ENCODE data around the gene NDFIP2. TPM values are rescaled to one million over a fixed set of nuclear protein-coding genes. Genes with fewer than 3 reads are reported as not detected.

NDFIP2 gene
- total RNA-seq: 1 to 10 TPM; 3.1 to 6.8 (median 5.0) TPM
- total RNA-seq (2013): 4.6 TPM
- 2.2 to 500 (median 16.6) reads per million in 29 experiments for total RNA-seq

- no peaks in the 10 kb centered on the region for H3K36me3 Mint-ChIP-seq
- Histone ChIP-seq H3K27ac (ENCODE audit: low read length) (peak within 1 kb of the TSS; percentile 32), H3K9me3 (no peaks in the 10 kb centered on the region), H3K27me3 (replicated peaks in 1 of 2; ENCODE audit: control insufficient read depth in 2 of 2, extremely low read depth in 1 of 2, insufficient read depth in 2 of 2, low read length in 1 of 2) (peaks cover 0 to 3% of the 10 kb centered on the region in 2 experiments), H3K4me1 (ENCODE audit: control insufficient read depth in 1 of 2, extremely low read depth in 1 of 2, insufficient read depth in 2 of 2, low read length in 2 of 2) (peaks cover 12% of the 10 kb centered on the region in 2 experiments), H3K4me3 (ENCODE audit: control insufficient read depth in 1 of 2, extremely low read depth in 1 of 2, low read length in 1 of 2) (peak within 1 kb of the TSS; percentile 82 to 88), H3K36me3 (ENCODE audit: control insufficient read depth in 2 of 2, extremely low read depth in 1 of 2, insufficient read depth in 1 of 2, low read length in 1 of 2) (no peaks in the 10 kb centered on the region)
- peak; percentile 83 to 84 (median 84) for ATAC-seq (replicated peaks in 1 of 4)
- peak; percentile 63 to 89 (median 73) for DNase-seq
- H3K9me3 Mint-ChIP-seq: no peaks in the 10 kb centered on the region
- peak within 1 kb of the TSS; percentile 58 to 71 for H3K27ac Mint-ChIP-seq
- H3K27me3 Mint-ChIP-seq: no peaks in the 10 kb centered on the region
- ChIA-PET CTCF (interaction anchor here (0.6 to 5.5 kb wide), 12 partner anchors 30 to 138 kb away, joined by 3 to 34 read pairs (median 4); partner anchors contain the start of gene RBM26 (in 1 of the 2)), POLR2A (interaction anchor here (0.6 to 1.0 kb wide), 2 partner anchors 30 to 98 kb away, joined by 3 to 7 read pairs; no protein-coding TSS in a partner anchor)
- peak within 1 kb of the TSS; percentile 84 to 96 (median 93) for H3K4me3 Mint-ChIP-seq
- WGBS (ENCODE audit: insufficient coverage): under 1% methylated on average over 64 of the region's 74 CpGs
- peaks cover 45 to 49% (median 46%) of the 10 kb centered on the region in 3 donors for H3K4me1 Mint-ChIP-seq
Measured at GRCh38 chr13:79480954-79481684, at the start of gene NDFIP2. Gene NDFIP2, plus strand, starts transcription at chr13:79481155. Its CDS starts 49 bp downstream, at chr13:79481204.

GRCh38 chr13:79432086-79432485 lies 48.9 kb upstream of the NDFIP2 start:
- Mint-ChIP-seq H3K36me3 (no peaks in the 10 kb centered on the region), H3K9me3 (no peaks in the 10 kb centered on the region), H3K4me3 (no peak overlapping the region), H3K27me3 (no peaks in the 10 kb centered on the region), H3K27ac (no peak overlapping the region), H3K4me1 (no peaks in the 10 kb centered on the region)
- no peak overlapping the region for H3K4me3 ChIP-seq (ENCODE audit: control insufficient read depth in 1 of 2, extremely low read depth in 1 of 2, low read length in 1 of 2)
- no peaks in the 10 kb centered on the region for H3K27me3 ChIP-seq (replicated peaks in 1 of 2; ENCODE audit: control insufficient read depth in 2 of 2, extremely low read depth in 1 of 2, insufficient read depth in 2 of 2, low read length in 1 of 2)
- DNase-seq (no peak), ATAC-seq (replicated peaks in 1 of 4) (no peak)
- no peaks in the 10 kb centered on the region for H3K4me1 ChIP-seq (ENCODE audit: control insufficient read depth in 1 of 2, extremely low read depth in 1 of 2, insufficient read depth in 2 of 2, low read length in 2 of 2)
- no peaks in the 10 kb centered on the region for H3K36me3 ChIP-seq (ENCODE audit: control insufficient read depth in 2 of 2, extremely low read depth in 1 of 2, insufficient read depth in 1 of 2, low read length in 1 of 2)
- H3K27ac ChIP-seq (ENCODE audit: low read length): no peak overlapping the region
- CTCF ChIA-PET: interaction anchor here in 1 of 2 donors (0.9 kb wide), 1 partner anchor 110 kb away, joined by 4 read pairs; no protein-coding TSS in a partner anchor
- H3K9me3 ChIP-seq: no peaks in the 10 kb centered on the region
- POLR2A ChIA-PET: no interaction called here
- WGBS (ENCODE audit: insufficient coverage): 97% methylated on average over 6 of the region's 6 CpGs

GRCh38 chr13:79432992-79433391 lies 48.0 kb upstream of the NDFIP2 start:
- Histone ChIP-seq H3K9me3 (no peaks in the 10 kb centered on the region), H3K4me1 (ENCODE audit: control insufficient read depth in 1 of 2, extremely low read depth in 1 of 2, insufficient read depth in 2 of 2, low read length in 2 of 2) (no peaks in the 10 kb centered on the region), H3K4me3 (ENCODE audit: control insufficient read depth in 1 of 2, extremely low read depth in 1 of 2, low read length in 1 of 2) (no peak overlapping the region), H3K36me3 (ENCODE audit: control insufficient read depth in 2 of 2, extremely low read depth in 1 of 2, insufficient read depth in 1 of 2, low read length in 1 of 2) (no peaks in the 10 kb centered on the region), H3K27me3 (replicated peaks in 1 of 2; ENCODE audit: control insufficient read depth in 2 of 2, extremely low read depth in 1 of 2, insufficient read depth in 2 of 2, low read length in 1 of 2) (no peaks in the 10 kb centered on the region), H3K27ac (ENCODE audit: low read length) (no peak overlapping the region)
- H3K4me3 Mint-ChIP-seq: no peak overlapping the region
- no peak for DNase-seq
- ChIA-PET CTCF (interaction anchor here (0.6 to 1.6 kb wide), 3 partner anchors 9 to 109 kb away, joined by 3 to 9 read pairs (median 7); no protein-coding TSS in a partner anchor), POLR2A (no interaction called here)
- H3K4me1 Mint-ChIP-seq: no peaks in the 10 kb centered on the region
- WGBS (ENCODE audit: insufficient coverage): 92% methylated on average over 11 of the region's 11 CpGs
- H3K9me3 Mint-ChIP-seq: no peaks in the 10 kb centered on the region
- no peaks in the 10 kb centered on the region for H3K36me3 Mint-ChIP-seq
- no peak overlapping the region for H3K27ac Mint-ChIP-seq
- H3K27me3 Mint-ChIP-seq: no peaks in the 10 kb centered on the region
- ATAC-seq (replicated peaks in 1 of 4): no peak

- Mint-ChIP-seq H3K4me1 (no peaks in the 10 kb centered on the region), H3K4me3 (no peak overlapping the region), H3K27me3 (no peaks in the 10 kb centered on the region), H3K36me3 (no peaks in the 10 kb centered on the region), H3K27ac (no peak overlapping the region), H3K9me3 (no peaks in the 10 kb centered on the region)
- CTCF ChIA-PET: interaction anchor here in 1 of 2 donors (0.7 kb wide), 1 partner anchor 95 kb away, joined by 3 read pairs; no protein-coding TSS in a partner anchor
- Histone ChIP-seq H3K27me3 (replicated peaks in 1 of 2; ENCODE audit: control insufficient read depth in 2 of 2, extremely low read depth in 1 of 2, insufficient read depth in 2 of 2, low read length in 1 of 2) (no peaks in the 10 kb centered on the region), H3K36me3 (ENCODE audit: control insufficient read depth in 2 of 2, extremely low read depth in 1 of 2, insufficient read depth in 1 of 2, low read length in 1 of 2) (no peaks in the 10 kb centered on the region), H3K9me3 (no peaks in the 10 kb centered on the region), H3K4me3 (ENCODE audit: control insufficient read depth in 1 of 2, extremely low read depth in 1 of 2, low read length in 1 of 2) (no peak overlapping the region), H3K4me1 (ENCODE audit: control insufficient read depth in 1 of 2, extremely low read depth in 1 of 2, insufficient read depth in 2 of 2, low read length in 2 of 2) (no peaks in the 10 kb centered on the region), H3K27ac (ENCODE audit: low read length) (no peak overlapping the region)
- no peak for DNase-seq
- POLR2A ChIA-PET: no interaction called here
- WGBS (ENCODE audit: insufficient coverage): no CpG with 5 or more reads among the region's 1 CpG
- no peak for ATAC-seq (replicated peaks in 1 of 4)
Measured at GRCh38 chr13:79434556-79434955, 46.4 kb upstream of the NDFIP2 start.

GRCh38 chr13:79435561-79435990 lies 45.4 kb upstream of the NDFIP2 start:
- Mint-ChIP-seq H3K27ac (no peak overlapping the region), H3K4me1 (no peaks in the 10 kb centered on the region), H3K4me3 (no peak overlapping the region), H3K36me3 (no peaks in the 10 kb centered on the region), H3K27me3 (no peaks in the 10 kb centered on the region), H3K9me3 (no peaks in the 10 kb centered on the region)
- WGBS (ENCODE audit: insufficient coverage): no CpG with 5 or more reads among the region's 1 CpG
- no peak overlapping the region for H3K4me3 ChIP-seq (ENCODE audit: control insufficient read depth in 1 of 2, extremely low read depth in 1 of 2, low read length in 1 of 2)
- ATAC-seq (replicated peaks in 1 of 4): no peak
- no peaks in the 10 kb centered on the region for H3K36me3 ChIP-seq (ENCODE audit: control insufficient read depth in 2 of 2, extremely low read depth in 1 of 2, insufficient read depth in 1 of 2, low read length in 1 of 2)
- CTCF ChIA-PET: no interaction called here
- H3K27me3 ChIP-seq (replicated peaks in 1 of 2; ENCODE audit: control insufficient read depth in 2 of 2, extremely low read depth in 1 of 2, insufficient read depth in 2 of 2, low read length in 1 of 2): no peaks in the 10 kb centered on the region
- H3K27ac ChIP-seq (ENCODE audit: low read length): no peak overlapping the region
- H3K4me1 ChIP-seq (ENCODE audit: control insufficient read depth in 1 of 2, extremely low read depth in 1 of 2, insufficient read depth in 2 of 2, low read length in 2 of 2): no peaks in the 10 kb centered on the region
- DNase-seq: no peak
- H3K9me3 ChIP-seq: no peaks in the 10 kb centered on the region
- POLR2A ChIA-PET: interaction anchor here in 1 of 2 donors (0.6 kb wide), 1 partner anchor 10 kb away, joined by 3 read pairs; no protein-coding TSS in a partner anchor

- Mint-ChIP-seq H3K4me1 (no peaks in the 10 kb centered on the region), H3K36me3 (no peaks in the 10 kb centered on the region), H3K27me3 (peaks cover 0 to 2% of the 10 kb centered on the region in 2 donors), H3K27ac (no peak overlapping the region), H3K4me3 (no peak overlapping the region), H3K9me3 (no peaks in the 10 kb centered on the region)
- Histone ChIP-seq H3K4me3 (ENCODE audit: control insufficient read depth in 1 of 2, extremely low read depth in 1 of 2, low read length in 1 of 2) (no peak overlapping the region), H3K27ac (ENCODE audit: low read length) (no peak overlapping the region), H3K9me3 (no peaks in the 10 kb centered on the region), H3K4me1 (ENCODE audit: control insufficient read depth in 1 of 2, extremely low read depth in 1 of 2, insufficient read depth in 2 of 2, low read length in 2 of 2) (no peaks in the 10 kb centered on the region), H3K27me3 (replicated peaks in 1 of 2; ENCODE audit: control insufficient read depth in 2 of 2, extremely low read depth in 1 of 2, insufficient read depth in 2 of 2, low read length in 1 of 2) (no peaks in the 10 kb centered on the region), H3K36me3 (ENCODE audit: control insufficient read depth in 2 of 2, extremely low read depth in 1 of 2, insufficient read depth in 1 of 2, low read length in 1 of 2) (no peaks in the 10 kb centered on the region)
- ATAC-seq (replicated peaks in 1 of 4) (no peak), DNase-seq (no peak)
- WGBS (ENCODE audit: insufficient coverage): no CpG with 5 or more reads among the region's 1 CpG
- POLR2A ChIA-PET: no interaction called here
- CTCF ChIA-PET: interaction anchor here in 1 of 2 donors (0.5 to 0.6 kb wide), 2 partner anchors 9 to 230 kb away, joined by 3 to 4 read pairs; no protein-coding TSS in a partner anchor
Measured at GRCh38 chr13:79439275-79439674, 41.7 kb upstream of the NDFIP2 start.
